GM23248 (cell line): Measurements from ENCODE around the gene PAX9.

Experiments used
- EZH2 ChIP-seq: fragments of 200-600 bp; sonication (generic); IDR thresholded peaks from 2 replicates; pipeline ENCODE4 v1.6.1; 2018; ENCODE audit warnings: antibody characterized with exemption, mild to moderate bottlenecking; ENCODE audit not compliant: insufficient read depth, poor library complexity, severe bottlenecking
- EZH2phosphoT487 ChIP-seq: fragments of 200-600 bp; sonication (generic); IDR thresholded peaks from 2 replicates; pipeline ENCODE4 v1.6.1; 2018; ENCODE audit warnings: antibody characterized with exemption, moderate library complexity, mild to moderate bottlenecking, low read depth; ENCODE audit not compliant: insufficient read depth

- TF ChIP-seq EZH2 (no peak), EZH2phosphoT487 (no peak)
Observed at GRCh38 chr14:36726128-36726527, 64.5 kb downstream of the PAX9 start.
